HG02943 (cell line): ENCODE data around the gene HMGCS1.
"Not testable (repeated sequence)": the region's sequence is repeated elsewhere in the genome, so short reads cannot be mapped to it uniquely, and the experiment has no call there.

ENCODE experiments used
- ATAC-seq: cut with Tn5 transposase; IDR thresholded peaks from one replicate; pipeline ENCODE4 v1.9.1; 2021; ENCODE audit warnings: mild to moderate bottlenecking, low read depth, moderate library complexity; ENCODE audit not compliant: unreplicated experiment

HMGCS1 gene

GRCh38 chr5:43279548-43280274 lies 33.5 kb downstream of the HMGCS1 start:
- no peak for ATAC-seq

- no peak for ATAC-seq
Measured at GRCh38 chr5:43275391-43275790, 37.8 kb downstream of the HMGCS1 start.

- ATAC-seq: no peak
Measured at GRCh38 chr5:43274435-43275114, 38.6 kb downstream of the HMGCS1 start.

GRCh38 chr5:43273552-43273951 lies 39.7 kb downstream of the HMGCS1 start:
- no peak for ATAC-seq

- ATAC-seq: no peak
Measured at GRCh38 chr5:43270645-43271044, 42.6 kb downstream of the HMGCS1 start.

- ATAC-seq: peak; percentile 82
Measured at GRCh38 chr5:43268188-43268820, 44.9 kb downstream of the HMGCS1 start.

- not testable (repeated sequence) for ATAC-seq
Measured at GRCh38 chr5:43262269-43262668, 50.9 kb downstream of the HMGCS1 start.

- no peak for ATAC-seq
Measured at GRCh38 chr5:43258116-43258515, 55.1 kb downstream of the HMGCS1 start.

- ATAC-seq: peak; percentile 54
Measured at GRCh38 chr5:43256261-43256966, 56.8 kb downstream of the HMGCS1 start.

- ATAC-seq: no peak
Measured at GRCh38 chr5:43255704-43256103, 57.5 kb downstream of the HMGCS1 start.

GRCh38 chr5:43251754-43252153 lies 61.5 kb downstream of the HMGCS1 start:
- no peak for ATAC-seq

- ATAC-seq: peak; percentile 52
Measured at GRCh38 chr5:43245724-43246385, 67.4 kb downstream of the HMGCS1 start.

- peak; percentile 45 for ATAC-seq
Measured at GRCh38 chr5:43244823-43245565, 68.2 kb downstream of the HMGCS1 start.

GRCh38 chr5:43243270-43243669 lies 69.9 kb downstream of the HMGCS1 start:
- no peak for ATAC-seq

GRCh38 chr5:43242196-43242595 lies 71.0 kb downstream of the HMGCS1 start:
- ATAC-seq: no peak
